Measurements from ENCODE around the gene GPT2. TPM values are rescaled to one million over a fixed set of nuclear protein-coding genes. Genes with fewer than 3 reads are reported as not detected.

Gene GPT2
- total RNA-seq, 6 donors from 2014 or later = 2.9 to 19.9 (median 6.3) TPM

DNA sequence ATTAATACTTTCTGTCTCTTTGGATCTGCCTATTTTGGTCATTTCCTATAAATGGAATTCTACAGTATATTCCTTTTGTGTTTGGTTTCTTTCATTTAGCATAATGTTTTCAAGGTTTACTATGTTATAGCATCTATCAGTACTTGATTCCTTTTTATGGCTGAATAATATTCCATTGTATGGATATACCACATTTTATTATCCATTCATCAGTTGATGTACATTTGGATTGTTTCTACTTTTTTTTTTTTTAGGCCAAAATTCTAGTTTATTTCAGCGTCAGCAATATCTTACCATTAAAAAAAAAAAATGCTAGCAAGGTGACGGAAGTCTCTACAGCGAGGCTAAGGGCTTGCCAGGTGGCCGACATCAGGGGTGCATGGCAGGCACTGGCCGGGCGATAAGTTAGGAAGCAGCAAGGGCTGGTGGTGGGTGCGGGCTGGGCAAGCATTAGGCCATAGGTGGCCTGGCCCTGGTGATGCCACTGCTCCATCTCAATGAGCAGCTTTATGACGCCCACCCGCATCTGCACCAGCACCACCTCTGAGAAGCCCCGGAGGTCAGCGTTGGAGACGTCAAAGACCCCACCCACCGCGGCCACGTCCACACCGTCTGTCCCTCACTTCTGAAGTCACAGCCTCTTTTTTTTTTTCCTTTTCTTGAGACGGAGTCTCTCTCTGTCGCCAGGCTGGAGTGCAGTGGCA is 41.8 kb upstream of the GPT2 start:
- WGBS, 2 donors = 97 to 98% methylated on average over 18 of the region's 18 CpGs
- peak in 1 of 2 donors; percentile 53 for DNase-seq

DNA sequence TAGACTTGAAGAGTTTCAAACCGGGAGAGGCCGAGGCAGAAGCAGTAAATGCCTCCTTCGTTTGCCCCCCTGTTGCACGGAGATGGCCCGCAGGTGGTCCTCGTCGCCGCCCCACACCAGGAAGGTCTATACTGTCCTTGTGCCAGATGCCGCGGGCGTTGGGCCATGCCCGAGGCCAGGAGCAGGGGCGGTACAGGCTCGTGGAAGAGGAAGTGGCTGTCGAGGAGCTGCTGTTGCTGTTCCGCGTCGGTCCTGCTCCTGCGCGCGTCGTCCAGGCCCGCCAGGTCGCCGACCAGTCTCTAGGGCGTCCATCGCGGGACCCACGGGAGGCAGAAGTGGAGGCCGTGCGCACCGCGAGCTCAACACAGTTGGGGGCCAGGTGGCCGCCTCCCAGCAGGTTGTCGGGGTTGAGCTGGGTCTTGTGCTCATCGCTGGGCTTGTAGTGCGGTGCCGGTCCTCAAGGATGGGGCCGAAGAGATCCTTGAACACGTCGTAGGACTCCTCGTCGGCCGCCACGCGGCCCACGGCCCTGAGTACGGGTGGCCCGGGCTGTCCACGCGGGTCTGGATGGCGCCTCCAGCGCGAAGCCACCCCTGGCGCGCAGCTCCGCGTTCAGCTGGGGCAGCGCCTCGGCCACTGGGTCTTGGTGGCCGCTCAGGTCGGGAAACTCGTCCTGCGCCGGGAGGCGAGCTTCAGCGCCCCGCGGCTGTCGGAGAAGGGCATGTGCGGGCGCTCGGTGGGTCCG is 40.1 kb upstream of the GPT2 start:
- ATAC-seq (ENCODE audit: low FRiP score in 2 of 2) (peak; percentile 48 to 52), DNase-seq (peak; percentile 25 to 87)
- no peaks in the 10 kb centered on the region for H3K9me3 ChIP-seq
- H3K4me1 ChIP-seq = peaks cover 0 to 6% (median 0%) of the 10 kb centered on the region in 4 donors
- no peaks in the 10 kb centered on the region for H3K27me3 ChIP-seq
- H3K27ac ChIP-seq = no peak overlapping the region
- H3K4me3 ChIP-seq = peak overlapping the region in 1 of 4 donors; percentile 19
- 43 to 49% methylated on average over 36 to 59 of the region's 74 CpGs for WGBS, 2 donors
- TF ChIP-seq POLR2AphosphoS5 (IDR thresholded peaks at IDR 0.05) (no peak), EP300 (IDR thresholded peaks at IDR 0.05) (no peak), POLR2A (IDR thresholded peaks at IDR 0.05) (no peak)
- TF ChIP-seq, protein P1, sequence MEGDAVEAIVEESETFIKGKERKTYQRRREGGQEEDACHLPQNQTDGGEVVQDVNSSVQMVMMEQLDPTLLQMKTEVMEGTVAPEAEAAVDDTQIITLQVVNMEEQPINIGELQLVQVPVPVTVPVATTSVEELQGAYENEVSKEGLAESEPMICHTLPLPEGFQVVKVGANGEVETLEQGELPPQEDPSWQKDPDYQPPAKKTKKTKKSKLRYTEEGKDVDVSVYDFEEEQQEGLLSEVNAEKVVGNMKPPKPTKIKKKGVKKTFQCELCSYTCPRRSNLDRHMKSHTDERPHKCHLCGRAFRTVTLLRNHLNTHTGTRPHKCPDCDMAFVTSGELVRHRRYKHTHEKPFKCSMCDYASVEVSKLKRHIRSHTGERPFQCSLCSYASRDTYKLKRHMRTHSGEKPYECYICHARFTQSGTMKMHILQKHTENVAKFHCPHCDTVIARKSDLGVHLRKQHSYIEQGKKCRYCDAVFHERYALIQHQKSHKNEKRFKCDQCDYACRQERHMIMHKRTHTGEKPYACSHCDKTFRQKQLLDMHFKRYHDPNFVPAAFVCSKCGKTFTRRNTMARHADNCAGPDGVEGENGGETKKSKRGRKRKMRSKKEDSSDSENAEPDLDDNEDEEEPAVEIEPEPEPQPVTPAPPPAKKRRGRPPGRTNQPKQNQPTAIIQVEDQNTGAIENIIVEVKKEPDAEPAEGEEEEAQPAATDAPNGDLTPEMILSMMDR (IDR thresholded peaks at IDR 0.05) = no peak
- H3K36me3 ChIP-seq = no peaks in the 10 kb centered on the region

More for the DNA sequence above, 41.8 kb upstream of the GPT2 start:
- Histone ChIP-seq H3K4me3 (no peak overlapping the region), H3K27ac (no peak overlapping the region), H3K4me1 (peaks cover 0 to 6% (median 0%) of the 10 kb centered on the region in 4 donors), H3K36me3 (no peaks in the 10 kb centered on the region), H3K27me3 (no peaks in the 10 kb centered on the region), H3K9me3 (no peaks in the 10 kb centered on the region)
- TF ChIP-seq POLR2A (IDR thresholded peaks at IDR 0.05) = no peak
- TF ChIP-seq, protein P1 (IDR thresholded peaks at IDR 0.05) = no peak
- no peak for TF ChIP-seq EP300 (IDR thresholded peaks at IDR 0.05)
- no peak for TF ChIP-seq POLR2AphosphoS5 (IDR thresholded peaks at IDR 0.05)
- ATAC-seq (ENCODE audit: low FRiP score in 2 of 2) = no peak

DNA sequence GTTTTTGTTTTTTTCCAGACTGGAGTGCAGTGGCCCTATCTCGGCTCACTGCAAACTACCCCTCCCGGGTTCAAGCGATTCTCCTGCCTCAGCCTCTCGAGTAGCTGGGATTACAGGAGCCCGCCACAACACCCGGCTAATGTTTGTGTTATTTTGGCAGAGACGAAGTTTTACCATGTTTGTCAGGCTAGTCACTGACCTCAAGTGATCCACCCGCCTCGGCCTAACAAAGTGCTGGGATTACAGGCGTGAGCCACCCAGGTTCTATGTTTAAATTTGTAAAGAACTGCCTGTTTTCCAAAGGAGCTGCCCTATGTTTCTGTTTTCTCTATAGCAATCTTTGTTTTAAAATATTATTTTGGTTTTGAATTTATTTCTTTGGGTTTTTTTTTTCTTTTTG is 39.4 kb upstream of the GPT2 start:
- WGBS, 2 donors = 75 to 76% methylated on average over 10 of the region's 10 CpGs
- no peak overlapping the region for H3K27ac ChIP-seq
- H3K4me1 ChIP-seq = peaks cover 0 to 6% (median 0%) of the 10 kb centered on the region in 4 donors
- no peaks in the 10 kb centered on the region for H3K9me3 ChIP-seq
- ATAC-seq (ENCODE audit: low FRiP score in 2 of 2) = no peak
- H3K36me3 ChIP-seq = no peaks in the 10 kb centered on the region
- no peak overlapping the region for H3K4me3 ChIP-seq
- no peaks in the 10 kb centered on the region for H3K27me3 ChIP-seq
- TF ChIP-seq, protein P1 (IDR thresholded peaks at IDR 0.05) = no peak
- TF ChIP-seq POLR2AphosphoS5 (IDR thresholded peaks at IDR 0.05) (no peak), POLR2A (IDR thresholded peaks at IDR 0.05) (no peak), EP300 (IDR thresholded peaks at IDR 0.05) (no peak)
- DNase-seq = no peak

DNA sequence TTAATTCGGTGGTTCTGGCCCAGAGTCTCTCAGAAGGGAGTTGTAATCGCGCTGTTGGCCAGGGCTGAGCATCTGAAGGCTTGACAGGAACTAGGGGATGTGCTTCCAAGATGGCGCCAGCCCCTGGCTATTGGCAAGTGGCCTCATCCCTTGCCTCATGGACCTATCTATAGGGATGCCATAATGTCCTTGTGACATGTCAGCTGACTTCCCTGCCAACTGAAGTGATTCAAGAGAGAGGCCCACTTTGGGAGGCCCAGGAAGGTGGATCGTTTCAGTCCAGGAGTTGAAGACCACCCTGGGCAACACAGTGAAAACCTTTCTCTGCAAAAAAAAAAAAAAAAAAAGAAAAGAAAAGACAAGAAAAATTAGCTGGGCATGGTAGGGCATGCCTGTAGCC is 38.2 kb upstream of the GPT2 start:
- no peak for DNase-seq
- Histone ChIP-seq H3K4me1 (peaks cover 0 to 6% (median 0%) of the 10 kb centered on the region in 4 donors), H3K27me3 (no peaks in the 10 kb centered on the region), H3K27ac (no peak overlapping the region), H3K36me3 (no peaks in the 10 kb centered on the region), H3K9me3 (no peaks in the 10 kb centered on the region), H3K4me3 (no peak overlapping the region)
- no peak for ATAC-seq (ENCODE audit: low FRiP score in 2 of 2)
- 93 to 94% methylated on average over 4 to 5 of the region's 5 CpGs for WGBS, 2 donors
- TF ChIP-seq, protein P1 (IDR thresholded peaks at IDR 0.05) = no peak
- no peak for TF ChIP-seq POLR2AphosphoS5 (IDR thresholded peaks at IDR 0.05)
- TF ChIP-seq POLR2A (IDR thresholded peaks at IDR 0.05) = no peak
- no peak for TF ChIP-seq EP300 (IDR thresholded peaks at IDR 0.05)
